Subcutaneous abdominal adipose tissue (tissue), 5 donors: Measurements from ENCODE around the gene IER5.
"Not testable (repeated sequence)": the region's sequence is repeated elsewhere in the genome, so short reads cannot be mapped to it uniquely, and the experiment has no call there.

ENCODE experiments used
- H3K27ac ChIP-seq: one replicate; pipeline ENCODE4 v1.7.0; 2013; ENCODE audit warnings: low read depth, mild to moderate bottlenecking, inconsistent platforms, low read length, moderate library complexity
- H3K27me3 ChIP-seq, 5 donors: one replicate each; pipeline ENCODE4 v1.7.0; 2013; ENCODE audit warnings: low read length in 5 of 5, inconsistent platforms in 1 of 5; ENCODE audit not compliant: control insufficient read depth in 5 of 5, insufficient read depth in 4 of 5
- H3K36me3 ChIP-seq, 5 donors: one replicate each; pipeline ENCODE4 v1.7.0; 2013; ENCODE audit warnings: low read length in 5 of 5; ENCODE audit not compliant: control insufficient read depth in 5 of 5, insufficient read depth in 5 of 5
- H3K4me1 ChIP-seq, 5 donors: one replicate each; pipeline ENCODE4 v1.7.0; 2013; ENCODE audit warnings: low read length in 5 of 5, mild to moderate bottlenecking in 3 of 5, moderate library complexity in 1 of 5; ENCODE audit not compliant: control insufficient read depth in 5 of 5, insufficient read depth in 5 of 5
- H3K4me3 ChIP-seq, 5 donors: one replicate each; pipeline ENCODE4 v1.7.0; 2013; ENCODE audit warnings: low read length in 5 of 5, low read depth in 1 of 5
- H3K9ac ChIP-seq, 5 donors: one replicate each; pipeline ENCODE4 v1.7.0; 2013; ENCODE audit warnings: low read length in 5 of 5, mild to moderate bottlenecking in 4 of 5, moderate library complexity in 3 of 5
- H3K9me3 ChIP-seq, 5 donors: one replicate each; pipeline ENCODE4 v1.7.0; 2013; ENCODE audit warnings: low read length in 5 of 5; ENCODE audit not compliant: control insufficient read depth in 5 of 5
- donor health status: healthy.
- donor health status: healthy.
- donor health status: healthy.
- donor health status: healthy.
- donor health status: healthy.

The IER5 gene

GRCh38 chr1:181112071-181112929, 23.8 kb downstream of the IER5 start:
- Histone ChIP-seq H3K36me3 (no peaks in the 10 kb centered on the region), H3K4me1 (peaks cover 5 to 26% (median 15%) of the 10 kb centered on the region in 5 donors), H3K9me3 (no peaks in the 10 kb centered on the region), H3K27ac (no peak overlapping the region), H3K27me3 (no peaks in the 10 kb centered on the region), H3K4me3 (no peak overlapping the region), H3K9ac (no peak overlapping the region)

GRCh38 chr1:181113059-181113641, 24.6 kb downstream of the IER5 start:
- Histone ChIP-seq H3K27me3 (no peaks in the 10 kb centered on the region), H3K4me1 (peaks cover 5 to 20% (median 15%) of the 10 kb centered on the region in 5 donors), H3K9ac (no peak overlapping the region), H3K4me3 (no peak overlapping the region), H3K27ac (no peak overlapping the region), H3K36me3 (no peaks in the 10 kb centered on the region), H3K9me3 (no peaks in the 10 kb centered on the region)

- no peaks in the 10 kb centered on the region for H3K36me3 ChIP-seq
- no peaks in the 10 kb centered on the region for H3K27me3 ChIP-seq
- no peak overlapping the region for H3K9ac ChIP-seq
- H3K27ac ChIP-seq: no peak overlapping the region
- H3K9me3 ChIP-seq: no peaks in the 10 kb centered on the region
- H3K4me1 ChIP-seq: peaks cover 5 to 20% (median 15%) of the 10 kb centered on the region in 5 donors
- no peak overlapping the region for H3K4me3 ChIP-seq
Measured at GRCh38 chr1:181114574-181115367, 26.3 kb downstream of the IER5 start.

- no peaks in the 10 kb centered on the region for H3K27me3 ChIP-seq
- no peak overlapping the region for H3K27ac ChIP-seq
- no peak overlapping the region for H3K9ac ChIP-seq
- H3K36me3 ChIP-seq: no peaks in the 10 kb centered on the region
- no peaks in the 10 kb centered on the region for H3K9me3 ChIP-seq
- peaks cover 5 to 20% (median 15%) of the 10 kb centered on the region in 5 donors for H3K4me1 ChIP-seq
- no peak overlapping the region for H3K4me3 ChIP-seq
Measured at GRCh38 chr1:181115368-181115684, 26.8 kb downstream of the IER5 start.

GRCh38 chr1:181115971-181116370, 27.5 kb downstream of the IER5 start:
- not testable (repeated sequence) for H3K9me3 ChIP-seq, H3K9ac ChIP-seq, H3K4me3 ChIP-seq, H3K27ac ChIP-seq, H3K36me3 ChIP-seq, H3K27me3 ChIP-seq
- H3K4me1 ChIP-seq: peaks cover 5 to 20% (median 15%) of the 10 kb centered on the region in 5 donors

- Histone ChIP-seq H3K9me3 (no peaks in the 10 kb centered on the region), H3K4me1 (peaks cover 5 to 17% (median 15%) of the 10 kb centered on the region in 5 donors), H3K4me3 (no peak overlapping the region), H3K27ac (no peak overlapping the region), H3K36me3 (no peaks in the 10 kb centered on the region), H3K9ac (no peak overlapping the region), H3K27me3 (no peaks in the 10 kb centered on the region)
Measured at GRCh38 chr1:181116819-181117390, 28.4 kb downstream of the IER5 start.

GRCh38 chr1:181117648-181118449, 29.3 kb downstream of the IER5 start:
- H3K4me3 ChIP-seq: no peak overlapping the region
- no peak overlapping the region for H3K9ac ChIP-seq
- H3K36me3 ChIP-seq: no peaks in the 10 kb centered on the region
- H3K4me1 ChIP-seq: peaks cover 2 to 14% (median 8%) of the 10 kb centered on the region in 5 donors
- no peak overlapping the region for H3K27ac ChIP-seq
- no peaks in the 10 kb centered on the region for H3K27me3 ChIP-seq
- H3K9me3 ChIP-seq: no peaks in the 10 kb centered on the region

GRCh38 chr1:181119093-181119989, 30.8 kb downstream of the IER5 start:
- Histone ChIP-seq H3K36me3 (no peaks in the 10 kb centered on the region), H3K27ac (no peak overlapping the region), H3K9me3 (no peaks in the 10 kb centered on the region), H3K4me1 (peaks cover 0 to 11% (median 7%) of the 10 kb centered on the region in 5 donors), H3K4me3 (no peak overlapping the region), H3K27me3 (no peaks in the 10 kb centered on the region), H3K9ac (no peak overlapping the region)

- H3K9ac ChIP-seq: no peak overlapping the region
- no peaks in the 10 kb centered on the region for H3K27me3 ChIP-seq
- no peaks in the 10 kb centered on the region for H3K36me3 ChIP-seq
- no peak overlapping the region for H3K4me3 ChIP-seq
- H3K9me3 ChIP-seq: no peaks in the 10 kb centered on the region
- peaks cover 0 to 13% (median 7%) of the 10 kb centered on the region in 5 donors for H3K4me1 ChIP-seq
- H3K27ac ChIP-seq: no peak overlapping the region
Measured at GRCh38 chr1:181120924-181121323, 32.4 kb downstream of the IER5 start.
